K562 (cell line): ENCODE data around the gene KRT31. TPM values are rescaled to one million over a fixed set of nuclear protein-coding genes. Genes with fewer than 3 reads are reported as not detected.

Source experiments
- ARID3A ChIP-seq: IDR thresholded peaks from 2 replicates; pipeline ENCODE4 v1.6.1; 2012; ENCODE audit warnings: low read depth, low read length, improper control_type of control experiment, borderline replicate concordance
- FIP1L1 ChIP-seq: fragments of 200-400 bp; formaldehyde crosslinking; IDR thresholded peaks from 2 replicates; pipeline ENCODE4 v1.6.1; 2018; ENCODE audit warnings: mild to moderate bottlenecking, low read depth, low read length; ENCODE audit not compliant: poor library complexity, severe bottlenecking
- MCM7 ChIP-seq, 2 experiments: fragments of 450-650 bp; IDR thresholded peaks; 2 replicates each; pipeline ENCODE4 v1.6.1; 2016 to 2018
- PKNOX1 ChIP-seq: fragments of 450-650 bp; IDR thresholded peaks from 2 replicates; pipeline ENCODE4 v1.6.1; 2016
- PREB ChIP-seq: sonication (generic); formaldehyde crosslinking; IDR thresholded peaks from 2 replicates; pipeline ENCODE4 v1.8.1; 2023; ENCODE audit warnings: mild to moderate bottlenecking, missing genetic modification reagents
- SMARCA4 ChIP-seq: fragments of 450-650 bp; IDR thresholded peaks from 2 replicates; pipeline ENCODE4 v1.6.1; 2016
- YBX1 ChIP-seq: fragments of 450-650 bp; IDR thresholded peaks from 2 replicates; pipeline ENCODE4 v1.7.1; 2016; ENCODE audit warnings: mild to moderate bottlenecking
- ZFX ChIP-seq: sonication (generic); formaldehyde crosslinking; IDR thresholded peaks from 2 replicates; pipeline ENCODE4 v1.8.0; 2022; ENCODE audit warnings: mild to moderate bottlenecking, missing genetic modification reagents, moderate library complexity
- ZNF280A ChIP-seq: fragments of 450-650 bp; IDR thresholded peaks from 2 replicates; pipeline ENCODE4 v1.6.1; 2018; ENCODE audit warnings: mild to moderate bottlenecking, low read depth; ENCODE audit not compliant: partially characterized antibody
- ZNF436 ChIP-seq: fragments of 250-450, 450-650 bp; sonication (Bioruptor Pico); formaldehyde crosslinking; IDR thresholded peaks from 2 replicates; pipeline ENCODE4 v1.7.0; 2020; ENCODE audit warnings: mild to moderate bottlenecking
- polyA plus RNA-seq, 8 experiments: library from polyadenylated mRNA; depleted of rRNA in 4 of 8; stranded (reverse) in 5 of 8; unstranded in 3 of 8; fragments of >200 nt; fragmentation: Nextera tagmentation in 2 of 8; fragmentation: Illumina TruSeq in 1 of 8; extraction: Ambion mirVana in 2 of 8; extraction: Trizol in 1 of 8; gene quantifications; 2 replicates each; pipeline versions ENCODE4 v1.2.1 to v1.2.3, GENCODE V29; 2011 to 2014; ENCODE audit warnings: inconsistent platforms in 1 of 8, missing spikeins in 1 of 8
- total RNA-seq, 7 experiments: library from RNA; depleted of rRNA in 6 of 7; stranded (reverse); fragments of >200 nt in 6 of 7; fragmentation: Illumina TruSeq in 2 of 7; extraction: Trizol in 2 of 7; gene quantifications; 2 replicates each; pipeline versions ENCODE4 v1.2.1 to v1.2.3, GENCODE V29; 2011 to 2021; ENCODE audit warnings: low replicate concordance in 1 of 7

The KRT31 gene
- total and polyA plus RNA-seq, 9 of the 15 experiments (the other 6 are each of a cell fraction or from before 2014, with no cell fraction given) = not detected

GRCh38 chr17:41428591-41429291 lies 31.3 kb upstream of the KRT31 start (continued):
- no peak for TF ChIP-seq PREB
- TF ChIP-seq MCM7 (IDR thresholded peaks at IDR 0.05) = no peak
- no peak for TF ChIP-seq ZFX (CRISPR knock-in tag)
- no peak for TF ChIP-seq SMARCA4
- TF ChIP-seq FIP1L1 = no peak
- TF ChIP-seq ZNF436 (CRISPR knock-in tag) = no peak
- no peak for TF ChIP-seq ARID3A
- no peak for TF ChIP-seq ZNF280A
- no peak for TF ChIP-seq YBX1
- no peak for TF ChIP-seq PKNOX1
